Neutrophil (primary cell): Measurements from ENCODE around the gene C1RL.

Source experiments
- H3K27ac ChIP-seq: fragments of 200-600 bp; sonication (generic); 2 replicates; pipeline ENCODE4 v1.5.1; 2016; ENCODE audit warnings: mild to moderate bottlenecking, moderate library complexity
- H3K27me3 ChIP-seq: fragments of 200-600 bp; sonication (generic); 2 replicates; pipeline ENCODE4 v1.6.0; 2016; ENCODE audit warnings: mild to moderate bottlenecking
- H3K36me3 ChIP-seq: fragments of 200-600 bp; sonication (generic); 2 replicates; pipeline ENCODE4 v1.5.1; 2017
- H3K4me1 ChIP-seq, 2 experiments: fragments of 200-600 bp in 1 of 2; sonication (generic) in 1 of 2; 1 replicate in 1 of 2; 2 replicates in 1 of 2; pipeline versions ENCODE4 v1.5.1 to v1.6.1; 2013 to 2016; ENCODE audit warnings: low read depth in 1 of 2, low read length in 1 of 2, mild to moderate bottlenecking in 1 of 2, moderate library complexity in 1 of 2; ENCODE audit not compliant: control insufficient read depth in 1 of 2, insufficient read depth in 1 of 2
- H3K4me3 ChIP-seq, 2 experiments: fragments of 200-600 bp in 1 of 2; sonication (generic) in 1 of 2; 1 replicate in 1 of 2; 2 replicates in 1 of 2; pipeline ENCODE4 v1.5.1; 2013 to 2016; ENCODE audit warnings: low read depth in 1 of 2, low read length in 1 of 2, mild to moderate bottlenecking in 1 of 2, moderate library complexity in 1 of 2
- H3K9me3 ChIP-seq: fragments of 200-600 bp; sonication (generic); 2 replicates; pipeline ENCODE4 v1.5.1; 2016
- CTCF ChIP-seq: fragments of 200-600 bp; sonication (generic); IDR thresholded peaks from 2 replicates; pipeline ENCODE4 v1.5.1; 2016; ENCODE audit warnings: antibody characterized with exemption

Gene C1RL

DNA sequence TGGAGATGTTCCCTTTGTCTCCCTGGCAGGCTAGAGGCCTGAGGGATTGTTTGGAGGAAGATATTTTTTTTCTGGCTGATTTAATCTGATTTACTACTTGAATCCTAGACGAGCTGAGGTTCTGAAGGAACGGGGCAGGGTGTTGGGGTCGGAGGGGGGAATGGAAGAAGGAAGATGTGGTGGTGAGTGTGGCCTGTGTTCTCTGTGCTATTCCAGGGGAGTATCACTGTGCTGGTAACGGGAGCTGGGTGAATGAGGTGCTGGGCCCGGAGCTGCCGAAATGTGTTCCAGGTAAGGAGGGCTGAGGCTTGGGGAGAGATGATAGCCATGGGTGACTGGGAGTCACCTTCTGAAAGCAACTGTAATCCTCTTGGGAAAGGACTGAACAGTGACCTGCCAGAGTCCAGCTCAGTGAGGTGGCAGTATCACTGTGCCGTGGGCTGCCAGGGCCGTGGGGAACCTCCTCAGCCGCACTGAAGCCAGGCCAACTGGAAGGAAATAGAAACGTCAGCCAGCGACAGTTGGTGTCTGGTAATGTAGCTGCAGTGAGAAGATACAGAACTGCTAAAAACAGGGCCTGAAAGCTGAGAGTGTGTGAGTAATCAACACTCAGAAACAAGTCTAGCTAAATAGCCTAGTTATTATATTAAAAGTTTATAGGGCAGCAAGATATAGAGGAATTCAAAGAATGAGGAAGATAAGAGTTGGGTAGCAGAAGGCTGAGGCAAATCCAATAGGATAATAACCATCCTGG, 40.6 kb downstream of the C1RL start:
- Histone ChIP-seq H3K36me3 (no peaks in the 10 kb centered on the region), H3K4me3 (no peak overlapping the region), H3K9me3 (no peaks in the 10 kb centered on the region), H3K27ac (no peak overlapping the region), H3K27me3 (peaks cover 3% of the 10 kb centered on the region), H3K4me1 (peaks cover 2 to 3% of the 10 kb centered on the region in 2 experiments)
- TF ChIP-seq CTCF: no peak

GRCh38 chr12:7067096-7067495, 41.9 kb downstream of the C1RL start:
- H3K36me3 ChIP-seq: no peaks in the 10 kb centered on the region
- no peak overlapping the region for H3K27ac ChIP-seq
- no peaks in the 10 kb centered on the region for H3K9me3 ChIP-seq
- H3K4me1 ChIP-seq: no peaks in the 10 kb centered on the region
- TF ChIP-seq CTCF: no peak
- H3K27me3 ChIP-seq: peaks cover 3% of the 10 kb centered on the region
- no peak overlapping the region for H3K4me3 ChIP-seq

DNA sequence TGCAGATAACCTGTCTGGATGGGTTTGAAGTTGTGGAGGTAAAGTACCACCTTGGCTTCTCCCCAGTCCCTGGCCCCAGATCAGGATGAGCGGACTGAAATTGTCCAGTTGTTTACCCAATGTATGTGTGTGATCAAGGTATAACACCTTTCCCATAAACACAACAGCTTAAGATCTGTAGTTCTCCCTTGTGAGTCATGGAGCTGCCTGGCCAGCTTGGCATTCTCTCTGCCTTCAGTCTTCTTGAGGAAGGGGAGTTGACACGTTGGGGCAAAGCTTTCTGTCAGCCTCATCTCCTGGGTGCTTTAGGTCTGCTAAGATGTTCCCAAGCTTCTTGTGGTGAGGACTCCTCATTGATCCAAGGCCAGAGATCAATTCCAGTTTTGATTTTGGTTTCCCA, 42.4 kb downstream of the C1RL start:
- H3K4me1 ChIP-seq: no peaks in the 10 kb centered on the region
- TF ChIP-seq CTCF: no peak
- peaks cover 3% of the 10 kb centered on the region for H3K27me3 ChIP-seq
- H3K27ac ChIP-seq: no peak overlapping the region
- no peaks in the 10 kb centered on the region for H3K9me3 ChIP-seq
- H3K4me3 ChIP-seq: no peak overlapping the region
- no peaks in the 10 kb centered on the region for H3K36me3 ChIP-seq

- TF ChIP-seq CTCF: no peak
- Histone ChIP-seq H3K27me3 (peaks cover 14% of the 10 kb centered on the region), H3K4me1 (no peaks in the 10 kb centered on the region), H3K27ac (no peak overlapping the region), H3K9me3 (no peaks in the 10 kb centered on the region), H3K4me3 (no peak overlapping the region), H3K36me3 (no peaks in the 10 kb centered on the region)
These were observed 43.9 kb downstream of the C1RL start for GRCh38 chr12:7065073-7065623.

- no peaks in the 10 kb centered on the region for H3K36me3 ChIP-seq
- no peak overlapping the region for H3K4me3 ChIP-seq
- H3K27me3 ChIP-seq: peaks cover 14% of the 10 kb centered on the region
- H3K27ac ChIP-seq: no peak overlapping the region
- H3K9me3 ChIP-seq: no peaks in the 10 kb centered on the region
- TF ChIP-seq CTCF: no peak
- no peaks in the 10 kb centered on the region for H3K4me1 ChIP-seq
These were observed 44.5 kb downstream of the C1RL start for GRCh38 chr12:7064516-7064915.
